DMS79 (cell line): ENCODE data around the gene NFASC.

Experiments
- DNase-seq: peaks from one replicate; lab custom pipeline; 2025; lab: John Stamatoyannopoulos, UW

Gene NFASC

GRCh38 chr1:204859861-204860267 is 10.8 kb upstream of the NFASC start:
- DNase-seq, result no peak

- DNase-seq, result no peak
These were observed 7.6 kb upstream of the NFASC start for GRCh38 chr1:204863024-204863423.

DNA sequence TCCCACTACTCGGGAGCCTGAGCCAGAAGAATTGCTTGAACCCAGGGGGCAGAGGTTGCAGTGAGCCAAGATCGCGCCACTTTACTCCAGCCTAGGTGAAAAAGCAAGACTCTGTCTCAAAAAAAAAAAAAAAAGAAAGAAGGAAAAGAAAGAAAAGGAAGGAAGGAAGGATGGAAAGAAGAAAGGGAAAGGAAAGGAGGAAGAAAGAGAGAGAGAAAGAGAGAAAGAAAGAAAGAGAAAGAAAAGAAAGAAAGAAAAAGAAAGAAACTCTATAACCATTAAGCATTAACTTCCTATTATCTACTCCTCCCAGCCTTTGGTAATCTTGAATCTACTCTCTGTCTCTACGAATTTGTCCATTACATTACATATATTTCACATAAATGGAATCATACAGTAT is 6.9 kb upstream of the NFASC start:
- no peak for DNase-seq

DNA sequence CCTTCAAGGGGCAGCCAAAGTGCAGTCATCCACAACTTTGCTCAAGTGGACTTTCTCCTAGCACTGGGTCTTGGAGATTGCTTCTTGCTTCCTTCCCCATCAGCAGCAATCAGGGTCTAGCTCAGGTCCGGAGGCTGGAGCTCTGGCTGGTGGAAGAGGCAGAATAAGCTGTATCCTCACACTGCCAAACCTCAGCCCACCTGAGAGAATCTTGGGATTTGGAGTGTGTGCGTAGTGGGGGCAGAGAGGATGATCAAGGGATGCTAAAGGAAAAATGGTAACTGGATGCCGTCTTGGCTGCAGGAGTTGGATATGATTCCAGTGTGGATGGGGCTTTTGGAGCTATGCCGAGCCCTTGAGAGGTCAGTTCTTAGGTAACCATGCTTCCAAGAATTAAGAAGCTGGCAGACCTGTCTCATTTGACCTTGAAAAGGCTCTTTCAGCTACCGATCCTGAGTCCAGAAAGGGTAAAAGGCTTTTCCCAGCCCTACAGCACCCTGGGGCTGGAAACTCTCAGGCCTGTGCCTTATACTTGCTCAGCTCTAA is 4.5 kb upstream of the NFASC start:
- DNase-seq, result no peak

DNA sequence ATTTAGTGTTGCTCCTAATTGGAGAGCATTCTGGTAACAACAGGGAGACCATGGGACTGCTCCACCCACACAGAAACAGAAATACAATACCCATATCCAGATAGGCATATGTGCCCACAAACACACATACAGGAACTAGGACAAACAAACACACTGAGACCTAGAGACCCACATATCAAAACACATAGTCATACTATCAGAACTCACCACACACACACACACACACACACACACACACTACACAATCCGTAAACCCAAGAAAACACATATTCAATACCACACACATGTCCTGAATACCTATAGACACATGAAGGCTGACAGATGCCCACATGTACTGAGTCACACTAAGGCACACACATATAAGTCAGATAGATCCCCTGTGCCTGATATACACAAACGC is 3.5 kb upstream of the NFASC start:
- no peak for DNase-seq

- no peak for DNase-seq
These were observed 2.9 kb upstream of the NFASC start for GRCh38 chr1:204867666-204868339.

DNA sequence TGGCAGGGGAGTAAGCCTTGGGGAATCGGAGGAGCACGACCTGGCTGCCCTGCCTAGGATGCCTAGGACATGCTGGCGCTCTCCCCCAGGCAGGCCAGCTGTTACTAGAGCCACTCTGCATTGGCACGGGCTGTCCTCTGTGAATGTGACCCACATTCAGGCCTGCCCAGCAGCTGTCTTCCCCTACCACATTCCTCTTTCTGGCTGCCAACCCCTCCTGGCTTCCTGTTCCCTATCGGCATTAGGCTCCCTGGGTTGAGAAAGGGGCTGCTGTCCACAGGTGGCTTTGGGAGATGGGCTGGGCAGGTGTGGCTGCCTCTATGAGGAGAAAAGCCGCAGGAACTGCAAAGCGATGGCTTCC is 2.3 kb upstream of the NFASC start:
- no peak for DNase-seq

GRCh38 chr1:204869097-204869496 is 1.6 kb upstream of the NFASC start:
- no peak for DNase-seq

- DNase-seq, result no peak
These were observed 859 bp downstream of the NFASC start for GRCh38 chr1:204871405-204872037.

- no peak for DNase-seq
These were observed 1.7 kb downstream of the NFASC start for GRCh38 chr1:204872262-204872881.

- DNase-seq, result no peak
These were observed 2.5 kb downstream of the NFASC start for GRCh38 chr1:204873176-204873575.

GRCh38 chr1:204873714-204874113 is 3.1 kb downstream of the NFASC start:
- DNase-seq, result no peak

DNA sequence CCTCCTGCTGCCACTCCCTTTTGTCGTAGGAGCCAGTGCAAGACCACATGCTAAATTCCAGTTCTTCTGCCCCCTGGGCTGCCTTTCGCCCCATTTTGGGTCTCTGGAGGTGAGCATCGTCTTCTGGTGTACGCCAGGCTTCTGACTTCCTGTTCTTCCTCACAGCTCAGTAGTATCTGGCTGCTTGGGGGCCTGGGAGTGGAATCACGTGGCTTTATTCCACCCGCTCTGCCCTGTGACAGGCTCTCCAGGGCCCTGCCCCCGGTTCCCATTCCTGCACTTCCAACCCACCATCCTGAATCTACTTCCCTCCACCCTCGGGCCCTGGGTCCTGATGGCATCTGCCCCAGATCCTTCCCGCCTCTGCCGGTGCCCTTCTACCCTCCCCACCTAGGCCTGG is 3.6 kb downstream of the NFASC start:
- no peak for DNase-seq

- no peak for DNase-seq
These were observed 4.6 kb downstream of the NFASC start for GRCh38 chr1:204875255-204875654.

DNA sequence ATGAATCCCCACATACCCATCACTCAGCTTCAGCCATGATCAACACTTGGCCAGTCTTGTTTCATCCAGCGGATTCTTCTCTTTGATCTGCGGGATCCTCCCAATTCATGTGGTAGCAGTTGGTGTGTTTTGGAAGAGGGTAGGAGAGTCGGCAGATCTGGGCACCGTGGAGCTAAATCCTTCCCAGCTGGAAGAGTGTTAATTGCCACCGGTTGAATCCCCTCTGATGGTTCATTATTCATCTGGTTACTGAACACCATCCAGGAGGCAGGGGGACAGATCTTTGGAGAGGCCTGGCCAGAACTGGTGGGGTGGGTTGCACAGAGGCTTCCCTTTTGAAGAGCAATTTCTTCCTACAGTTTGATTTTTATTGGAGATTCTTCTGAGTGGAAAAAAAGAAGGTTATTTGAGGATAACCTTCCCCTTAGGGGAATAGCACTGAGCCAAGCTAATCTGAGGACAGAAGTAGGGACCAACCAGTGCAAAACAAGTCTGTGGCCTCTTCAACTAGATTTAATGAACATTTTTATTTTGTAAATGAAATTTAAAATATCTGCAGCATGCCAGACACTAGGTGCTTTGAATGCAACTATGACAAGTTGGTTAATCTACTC is 8.1 kb downstream of the NFASC start:
- DNase-seq, result no peak

DNA sequence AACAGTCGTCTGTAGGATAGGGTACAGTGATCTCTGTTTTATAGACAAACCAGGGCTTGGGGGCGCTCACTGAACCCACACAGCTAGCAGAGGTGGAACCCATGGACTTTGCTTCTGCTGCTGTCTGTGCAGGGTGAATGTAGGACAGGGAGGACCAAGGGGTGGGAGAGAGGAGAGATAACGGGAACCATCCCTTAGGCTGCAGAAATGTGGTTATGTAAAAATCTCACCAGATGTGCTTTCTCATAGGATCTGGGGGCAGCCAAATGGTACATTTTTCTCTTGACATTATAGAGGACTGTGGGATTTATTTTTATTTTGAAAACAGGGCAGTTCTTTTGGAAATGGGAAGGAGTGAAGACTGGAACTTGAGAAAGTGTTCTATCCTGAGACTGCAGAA is 8.7 kb downstream of the NFASC start:
- no peak for DNase-seq

DNA sequence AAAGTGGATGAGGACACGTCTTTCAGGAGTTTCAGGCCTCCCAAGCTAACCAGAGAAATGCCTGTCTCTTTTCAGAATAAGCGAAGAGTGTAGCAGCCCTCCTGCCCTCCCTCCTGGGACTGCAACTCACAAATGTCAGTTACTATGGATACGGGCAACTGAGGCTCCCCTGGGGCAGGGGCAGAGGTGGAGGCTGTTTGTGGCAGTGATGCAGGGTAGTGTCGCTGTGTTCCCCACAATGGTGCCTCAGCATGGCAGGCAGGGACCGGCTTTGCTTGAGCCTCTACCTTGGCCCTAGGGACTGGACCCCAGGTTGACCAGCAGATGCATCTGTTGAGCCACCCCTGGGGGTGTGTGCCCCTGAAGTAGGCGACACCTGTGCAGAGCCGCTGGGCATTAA is 10.2 kb downstream of the NFASC start:
- DNase-seq, result no peak

GRCh38 chr1:204882479-204882878 is 11.8 kb downstream of the NFASC start:
- DNase-seq, result no peak

- DNase-seq, result no peak
These were observed 12.7 kb downstream of the NFASC start for GRCh38 chr1:204883405-204883804.

DNA sequence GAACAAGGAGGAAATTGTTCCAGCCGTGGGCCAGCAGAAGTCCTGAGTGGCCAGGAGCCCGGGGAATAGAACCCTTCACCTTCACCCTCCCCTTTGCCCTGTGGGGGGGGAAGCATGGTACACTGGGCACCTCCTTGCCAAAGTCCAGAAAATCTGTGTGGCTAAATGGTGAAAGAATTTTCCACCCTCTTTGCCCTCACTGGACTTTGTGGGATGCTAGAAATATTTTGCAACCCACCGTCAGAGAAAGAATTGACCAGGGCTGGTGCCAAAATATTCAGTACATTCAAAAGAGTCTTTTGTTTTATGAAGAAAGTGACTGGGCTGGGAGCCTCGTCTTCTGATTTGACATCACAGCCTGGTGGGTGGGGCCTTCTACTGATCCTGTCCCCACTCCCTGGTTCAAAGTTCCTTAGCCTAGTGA is 14.6 kb downstream of the NFASC start:
- no peak for DNase-seq

DNA sequence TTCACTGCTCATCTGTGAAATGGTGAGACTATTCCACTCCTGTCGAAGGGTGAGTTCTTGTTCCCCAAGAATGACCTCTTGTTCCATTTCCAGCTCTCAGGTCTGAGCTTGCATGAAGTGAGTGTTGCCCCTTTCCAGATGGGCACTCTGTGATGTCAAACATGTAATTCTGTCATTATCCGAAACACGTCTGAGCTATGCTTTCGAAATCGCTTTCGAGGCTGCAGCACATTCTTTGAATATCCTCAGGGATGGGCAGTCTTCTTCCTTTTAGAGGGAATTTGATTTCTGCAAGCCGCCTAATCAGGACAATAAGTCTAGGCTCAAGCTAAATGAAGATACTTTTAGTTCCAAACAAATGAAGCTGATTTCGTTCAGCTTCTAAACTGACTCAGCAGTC is 15.1 kb downstream of the NFASC start:
- DNase-seq, result no peak

GRCh38 chr1:204887846-204888245 is 17.2 kb downstream of the NFASC start:
- DNase-seq, result no peak

GRCh38 chr1:204888294-204888693 is 17.6 kb downstream of the NFASC start:
- no peak for DNase-seq
